ENCODE measurements around the gene MAD1L1.

DNA sequence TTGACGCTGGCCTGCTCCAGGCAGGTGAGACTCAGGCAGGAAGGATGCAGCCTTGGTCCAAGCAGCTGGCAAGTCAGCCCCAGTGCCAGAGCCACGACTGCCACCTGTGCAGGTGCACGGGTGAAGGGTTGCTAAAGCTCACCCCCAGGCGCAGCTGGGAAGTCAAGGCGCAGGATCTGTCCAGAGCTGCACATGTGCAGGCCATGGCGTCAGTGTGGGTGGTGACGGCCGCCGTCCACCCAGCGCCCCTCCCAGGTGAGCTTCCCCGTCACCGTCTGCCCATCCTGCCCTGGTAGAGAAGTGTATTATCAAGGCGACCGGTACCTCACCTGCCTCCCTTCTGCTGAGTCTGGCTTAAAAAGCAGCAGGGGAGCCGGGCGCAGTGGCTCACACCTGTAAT lies 110.1 kb downstream of the MAD1L1 start:
- TF ChIP-seq EZH2 (IDR thresholded peaks at IDR 0.05) (no peak), ELF1 (IDR thresholded peaks at IDR 0.05; ENCODE audit: borderline replicate concordance, low read depth) (no peak), FOSL1 (IDR thresholded peaks at IDR 0.05; ENCODE audit: low read depth) (no peak), POLR2A (IDR thresholded peaks at IDR 0.05; ENCODE audit: borderline replicate concordance, extremely low read depth, insufficient read depth, insufficient read length) (no peak), EZH2phosphoT487 (IDR thresholded peaks at IDR 0.05; ENCODE audit: borderline replicate concordance) (no peak), MAX (IDR thresholded peaks at IDR 0.05) (no peak)
- TF ChIP-seq, protein P1, sequence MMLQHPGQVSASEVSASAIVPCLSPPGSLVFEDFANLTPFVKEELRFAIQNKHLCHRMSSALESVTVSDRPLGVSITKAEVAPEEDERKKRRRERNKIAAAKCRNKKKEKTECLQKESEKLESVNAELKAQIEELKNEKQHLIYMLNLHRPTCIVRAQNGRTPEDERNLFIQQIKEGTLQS (IDR thresholded peaks at IDR 0.05): no peak
- TF ChIP-seq, protein P2, sequence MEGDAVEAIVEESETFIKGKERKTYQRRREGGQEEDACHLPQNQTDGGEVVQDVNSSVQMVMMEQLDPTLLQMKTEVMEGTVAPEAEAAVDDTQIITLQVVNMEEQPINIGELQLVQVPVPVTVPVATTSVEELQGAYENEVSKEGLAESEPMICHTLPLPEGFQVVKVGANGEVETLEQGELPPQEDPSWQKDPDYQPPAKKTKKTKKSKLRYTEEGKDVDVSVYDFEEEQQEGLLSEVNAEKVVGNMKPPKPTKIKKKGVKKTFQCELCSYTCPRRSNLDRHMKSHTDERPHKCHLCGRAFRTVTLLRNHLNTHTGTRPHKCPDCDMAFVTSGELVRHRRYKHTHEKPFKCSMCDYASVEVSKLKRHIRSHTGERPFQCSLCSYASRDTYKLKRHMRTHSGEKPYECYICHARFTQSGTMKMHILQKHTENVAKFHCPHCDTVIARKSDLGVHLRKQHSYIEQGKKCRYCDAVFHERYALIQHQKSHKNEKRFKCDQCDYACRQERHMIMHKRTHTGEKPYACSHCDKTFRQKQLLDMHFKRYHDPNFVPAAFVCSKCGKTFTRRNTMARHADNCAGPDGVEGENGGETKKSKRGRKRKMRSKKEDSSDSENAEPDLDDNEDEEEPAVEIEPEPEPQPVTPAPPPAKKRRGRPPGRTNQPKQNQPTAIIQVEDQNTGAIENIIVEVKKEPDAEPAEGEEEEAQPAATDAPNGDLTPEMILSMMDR (IDR thresholded peaks at IDR 0.05 in 2 of 3, conservative IDR thresholded peaks at IDR 0.05 in 1 of 3; ENCODE audit: borderline replicate concordance in 1 of 3, insufficient read depth in 1 of 3, low read depth in 2 of 3, low read length in 2 of 3): no peak
